ENCODE results near the gene TMEM59L. TPM values are rescaled to one million over a fixed set of nuclear protein-coding genes. Genes with fewer than 3 reads are reported as not detected.

The TMEM59L gene
- total and polyA plus RNA-seq, 2 of the 13 experiments (the other 11 are each of a cell fraction or from before 2014, with no cell fraction given) = 0.97 to 5.5 TPM

DNA sequence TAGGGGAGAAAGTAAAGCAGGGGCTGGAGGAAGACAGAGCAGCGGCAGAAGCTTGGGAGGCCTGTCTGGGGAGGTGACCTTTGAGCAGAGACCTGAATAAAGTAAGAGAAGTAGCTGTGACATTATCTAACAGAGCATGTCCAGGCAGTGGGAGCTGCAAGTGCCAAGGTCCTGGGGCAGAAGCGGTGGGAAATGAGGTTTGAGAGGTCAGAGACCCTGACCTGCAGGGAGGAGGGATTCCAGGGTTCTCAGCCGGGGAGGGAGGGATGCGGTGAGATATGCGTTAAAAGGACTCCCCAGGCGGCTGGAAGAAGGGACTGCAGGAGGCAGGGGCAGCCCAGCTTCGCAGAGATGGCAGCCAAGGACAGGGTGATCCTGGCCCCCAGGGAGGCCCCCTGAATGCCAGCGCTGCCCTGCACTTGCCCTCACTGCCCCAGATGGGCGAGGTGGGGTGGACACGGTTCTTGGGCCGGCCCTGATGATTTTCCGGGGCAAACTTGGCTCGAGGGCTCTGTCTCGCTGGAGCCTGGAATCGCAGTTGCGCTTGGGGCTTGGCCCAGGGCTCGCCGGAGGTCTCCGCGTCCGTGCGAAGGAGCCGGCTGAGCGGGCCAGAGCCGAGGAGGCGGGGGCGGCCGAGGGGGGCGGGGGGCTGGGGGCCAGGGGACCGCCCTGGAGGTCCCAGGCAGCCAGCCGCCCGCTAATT, 9.3 kb upstream of the TMEM59L start (continued):
- TF ChIP-seq, protein P1, sequence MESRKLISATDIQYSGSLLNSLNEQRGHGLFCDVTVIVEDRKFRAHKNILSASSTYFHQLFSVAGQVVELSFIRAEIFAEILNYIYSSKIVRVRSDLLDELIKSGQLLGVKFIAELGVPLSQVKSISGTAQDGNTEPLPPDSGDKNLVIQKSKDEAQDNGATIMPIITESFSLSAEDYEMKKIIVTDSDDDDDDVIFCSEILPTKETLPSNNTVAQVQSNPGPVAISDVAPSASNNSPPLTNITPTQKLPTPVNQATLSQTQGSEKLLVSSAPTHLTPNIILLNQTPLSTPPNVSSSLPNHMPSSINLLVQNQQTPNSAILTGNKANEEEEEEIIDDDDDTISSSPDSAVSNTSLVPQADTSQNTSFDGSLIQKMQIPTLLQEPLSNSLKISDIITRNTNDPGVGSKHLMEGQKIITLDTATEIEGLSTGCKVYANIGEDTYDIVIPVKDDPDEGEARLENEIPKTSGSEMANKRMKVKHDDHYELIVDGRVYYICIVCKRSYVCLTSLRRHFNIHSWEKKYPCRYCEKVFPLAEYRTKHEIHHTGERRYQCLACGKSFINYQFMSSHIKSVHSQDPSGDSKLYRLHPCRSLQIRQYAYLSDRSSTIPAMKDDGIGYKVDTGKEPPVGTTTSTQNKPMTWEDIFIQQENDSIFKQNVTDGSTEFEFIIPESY (CRISPR knock-in tag; IDR thresholded peaks at IDR 0.05) = peak; percentile 76
- TF ChIP-seq ZEB1 (IDR thresholded peaks at IDR 0.05; ENCODE audit: insufficient replicate concordance, low read depth) = no peak
- TF ChIP-seq, protein P2, sequence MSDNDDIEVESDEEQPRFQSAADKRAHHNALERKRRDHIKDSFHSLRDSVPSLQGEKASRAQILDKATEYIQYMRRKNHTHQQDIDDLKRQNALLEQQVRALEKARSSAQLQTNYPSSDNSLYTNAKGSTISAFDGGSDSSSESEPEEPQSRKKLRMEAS (IDR thresholded peaks at IDR 0.05) = peak; percentile 37; the same call in 1 of the 2 replicates
- TF ChIP-seq, protein P3, sequence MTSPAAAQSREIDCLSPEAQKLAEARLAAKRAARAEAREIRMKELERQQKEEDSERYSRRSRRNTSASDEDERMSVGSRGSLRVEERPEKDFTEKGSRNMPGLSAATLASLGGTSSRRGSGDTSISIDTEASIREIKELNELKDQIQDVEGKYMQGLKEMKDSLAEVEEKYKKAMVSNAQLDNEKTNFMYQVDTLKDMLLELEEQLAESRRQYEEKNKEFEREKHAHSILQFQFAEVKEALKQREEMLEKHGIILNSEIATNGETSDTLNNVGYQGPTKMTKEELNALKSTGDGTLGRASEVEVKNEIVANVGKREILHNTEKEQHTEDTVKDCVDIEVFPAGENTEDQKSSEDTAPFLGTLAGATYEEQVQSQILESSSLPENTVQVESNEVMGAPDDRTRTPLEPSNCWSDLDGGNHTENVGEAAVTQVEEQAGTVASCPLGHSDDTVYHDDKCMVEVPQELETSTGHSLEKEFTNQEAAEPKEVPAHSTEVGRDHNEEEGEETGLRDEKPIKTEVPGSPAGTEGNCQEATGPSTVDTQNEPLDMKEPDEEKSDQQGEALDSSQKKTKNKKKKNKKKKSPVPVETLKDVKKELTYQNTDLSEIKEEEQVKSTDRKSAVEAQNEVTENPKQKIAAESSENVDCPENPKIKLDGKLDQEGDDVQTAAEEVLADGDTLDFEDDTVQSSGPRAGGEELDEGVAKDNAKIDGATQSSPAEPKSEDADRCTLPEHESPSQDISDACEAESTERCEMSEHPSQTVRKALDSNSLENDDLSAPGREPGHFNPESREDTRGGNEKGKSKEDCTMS (CRISPR knock-in tag; conservative IDR thresholded peaks at IDR 0.05) = no peak
- TF ChIP-seq RCOR2 (CRISPR knock-in tag; IDR thresholded peaks at IDR 0.05) = 0 out of 2 replicates have a peak, but pooled peaks have one; percentile 47
- no peak for TF ChIP-seq ZBTB1 (CRISPR knock-in tag; IDR thresholded peaks at IDR 0.05; ENCODE audit: borderline replicate concordance)
- TF ChIP-seq, protein P4, sequence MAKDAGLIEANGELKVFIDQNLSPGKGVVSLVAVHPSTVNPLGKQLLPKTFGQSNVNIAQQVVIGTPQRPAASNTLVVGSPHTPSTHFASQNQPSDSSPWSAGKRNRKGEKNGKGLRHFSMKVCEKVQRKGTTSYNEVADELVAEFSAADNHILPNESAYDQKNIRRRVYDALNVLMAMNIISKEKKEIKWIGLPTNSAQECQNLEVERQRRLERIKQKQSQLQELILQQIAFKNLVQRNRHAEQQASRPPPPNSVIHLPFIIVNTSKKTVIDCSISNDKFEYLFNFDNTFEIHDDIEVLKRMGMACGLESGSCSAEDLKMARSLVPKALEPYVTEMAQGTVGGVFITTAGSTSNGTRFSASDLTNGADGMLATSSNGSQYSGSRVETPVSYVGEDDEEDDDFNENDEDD (CRISPR knock-in tag; IDR thresholded peaks at IDR 0.05; ENCODE audit: borderline replicate concordance) = no peak
- TF ChIP-seq, protein P5, sequence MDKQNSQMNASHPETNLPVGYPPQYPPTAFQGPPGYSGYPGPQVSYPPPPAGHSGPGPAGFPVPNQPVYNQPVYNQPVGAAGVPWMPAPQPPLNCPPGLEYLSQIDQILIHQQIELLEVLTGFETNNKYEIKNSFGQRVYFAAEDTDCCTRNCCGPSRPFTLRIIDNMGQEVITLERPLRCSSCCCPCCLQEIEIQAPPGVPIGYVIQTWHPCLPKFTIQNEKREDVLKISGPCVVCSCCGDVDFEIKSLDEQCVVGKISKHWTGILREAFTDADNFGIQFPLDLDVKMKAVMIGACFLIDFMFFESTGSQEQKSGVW (CRISPR knock-in tag; IDR thresholded peaks at IDR 0.05; ENCODE audit: borderline replicate concordance) = no peak
- peak; percentile 65; the same call in 1 of the 2 replicates for TF ChIP-seq HNRNPL (IDR thresholded peaks at IDR 0.05; ENCODE audit: low read depth, low read length)
- no peak for TF ChIP-seq FOXA3 (CRISPR knock-in tag; IDR thresholded peaks at IDR 0.05)
- 0 out of 2 replicates have a peak, but pooled peaks have one; percentile 20 for TF ChIP-seq ZSCAN25 (CRISPR knock-in tag; IDR thresholded peaks at IDR 0.05)
- no peak for TF ChIP-seq MLLT10 (CRISPR knock-in tag; IDR thresholded peaks at IDR 0.05)
- TF ChIP-seq, protein P6, sequence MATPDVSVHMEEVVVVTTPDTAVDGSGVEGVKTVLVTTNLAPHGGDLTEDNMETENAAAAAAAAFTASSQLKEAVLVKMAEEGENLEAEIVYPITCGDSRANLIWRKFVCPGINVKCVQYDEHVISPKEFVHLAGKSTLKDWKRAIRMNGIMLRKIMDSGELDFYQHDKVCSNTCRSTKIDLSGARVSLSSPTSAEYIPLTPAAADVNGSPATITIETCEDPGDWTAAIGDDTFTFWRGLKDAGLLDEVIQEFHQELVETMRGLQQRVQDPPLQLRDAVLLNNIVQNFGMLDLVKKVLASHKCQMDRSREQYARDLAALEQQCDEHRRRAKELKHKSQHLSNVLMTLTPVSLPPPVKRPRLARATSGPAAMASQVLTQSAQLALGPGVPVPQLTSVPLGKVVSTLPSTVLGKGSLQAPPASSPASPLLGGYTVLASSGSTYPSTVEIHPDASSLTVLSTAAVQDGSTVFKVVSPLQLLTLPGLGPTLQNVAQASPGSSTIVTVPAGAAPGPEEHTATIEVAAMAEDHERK (CRISPR knock-in tag; IDR thresholded peaks at IDR 0.05; ENCODE audit: low read depth) = no peak
- TF ChIP-seq IKZF4 (CRISPR knock-in tag; IDR thresholded peaks at IDR 0.05; ENCODE audit: borderline replicate concordance, low read depth, not compliant biosample characterization) = no peak
- TF ChIP-seq, protein P7, sequence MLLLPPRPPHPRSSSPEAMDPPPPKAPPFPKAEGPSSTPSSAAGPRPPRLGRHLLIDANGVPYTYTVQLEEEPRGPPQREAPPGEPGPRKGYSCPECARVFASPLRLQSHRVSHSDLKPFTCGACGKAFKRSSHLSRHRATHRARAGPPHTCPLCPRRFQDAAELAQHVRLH (CRISPR knock-in tag; IDR thresholded peaks at IDR 0.05; ENCODE audit: borderline replicate concordance, low read depth) = no peak
- TF ChIP-seq ZMYM3 (CRISPR knock-in tag; IDR thresholded peaks at IDR 0.05) = peak; percentile 98
- no peak for TF ChIP-seq TCF7L2 (IDR thresholded peaks at IDR 0.05; ENCODE audit: low read depth, low read length)
- no peak for TF ChIP-seq KLF16 (CRISPR knock-in tag; IDR thresholded peaks at IDR 0.05)
- TF ChIP-seq ZNF263 (CRISPR knock-in tag; IDR thresholded peaks at IDR 0.05) = 0 out of 2 replicates have a peak, but pooled peaks have one; percentile 27
- TF ChIP-seq ZNF17 (CRISPR knock-in tag; IDR thresholded peaks at IDR 0.05) = no peak
- no peak for TF ChIP-seq RBM39 (IDR thresholded peaks at IDR 0.05; ENCODE audit: low read depth, low read length, poor library complexity, severe bottlenecking)
